HEK293 (cell line): ENCODE data around the gene OR7G2.

Experiments
- BCL11B ChIP-seq: fragments of 450-650 bp; formaldehyde crosslinking; IDR thresholded peaks from 2 replicates; pipeline ENCODE4 v1.5.1; 2016; ENCODE audit warnings: low read depth, missing biosample characterization, missing genetic modification characterization
- CTCF ChIP-seq: fragments of 450-650 bp; formaldehyde crosslinking; IDR thresholded peaks from 2 replicates; pipeline ENCODE4 v1.5.1; 2016; ENCODE audit warnings: missing biosample characterization, missing genetic modification characterization
- YY1 ChIP-seq: fragments of 450-650 bp; formaldehyde crosslinking; IDR thresholded peaks from 2 replicates; pipeline ENCODE4 v1.5.1; 2018; ENCODE audit warnings: missing biosample characterization, missing genetic modification characterization
- ZNF140 ChIP-seq: fragments of 450-650 bp; formaldehyde crosslinking; IDR thresholded peaks from 2 replicates; pipeline ENCODE4 v1.5.1; 2016; ENCODE audit warnings: missing biosample characterization, missing genetic modification characterization
- ZNF169 ChIP-seq: fragments of 450-650 bp; formaldehyde crosslinking; IDR thresholded peaks from 2 replicates; pipeline ENCODE4 v1.5.1; 2016; ENCODE audit warnings: missing biosample characterization, missing genetic modification characterization
- ZNF433 ChIP-seq: fragments of 450-650 bp; formaldehyde crosslinking; IDR thresholded peaks from 2 replicates; pipeline ENCODE4 v1.5.1; 2016; ENCODE audit warnings: missing biosample characterization, missing genetic modification characterization, low read depth

DNA sequence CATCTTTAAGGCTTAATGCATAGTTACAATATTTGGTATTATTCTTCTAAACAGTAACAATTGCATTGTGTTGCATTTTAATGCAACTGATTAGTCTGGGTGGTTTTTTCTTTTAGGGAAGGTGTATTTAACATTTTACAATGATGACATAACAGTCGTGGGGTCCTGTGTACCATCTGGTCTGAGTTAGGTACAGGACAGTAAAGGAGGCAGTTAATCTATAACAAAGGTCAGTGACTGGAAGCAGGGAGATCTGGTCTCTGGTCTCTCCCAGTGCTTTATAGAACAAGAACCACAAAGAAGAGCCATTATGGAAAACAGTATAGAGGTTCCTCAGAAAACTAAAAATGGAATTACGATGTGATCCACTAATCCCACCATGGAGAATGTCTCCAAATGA lies 2.7 kb upstream of the OR7G2 start:
- TF ChIP-seq BCL11B (tag by site-specific recombination) (no peak), CTCF (no peak), ZNF433 (tag by site-specific recombination) (no peak), ZNF140 (tag by site-specific recombination) (no peak), YY1 (tag by site-specific recombination) (no peak), ZNF169 (no peak)
